ENCODE measurements around the gene TSC22D1.

The TSC22D1 gene

GRCh38 chr13:44398606-44399005, 177.5 kb downstream of the TSC22D1 start:
- Histone ChIP-seq H2AFZ (ENCODE audit: low read depth, low read length, severe bottlenecking) (no peak overlapping the region), H3K27me3 (ENCODE audit: low read length) (no peaks in the 10 kb centered on the region), H3K4me2 (ENCODE audit: low read depth, low read length, poor library complexity, severe bottlenecking) (no peak overlapping the region), H3K79me2 (ENCODE audit: insufficient read depth, low read length) (no peaks in the 10 kb centered on the region), H3K36me3 (ENCODE audit: low read length) (no peaks in the 10 kb centered on the region), H3K9ac (ENCODE audit: low read length) (no peak overlapping the region), H3K9me2 (replicated peaks; ENCODE audit: insufficient read depth, low read length) (no peaks in the 10 kb centered on the region), H3K27ac (ENCODE audit: low read depth, low read length) (no peak overlapping the region), H3K4me3 (ENCODE audit: insufficient read depth, low read length, poor library complexity, severe bottlenecking) (no peak overlapping the region), H3K9me3 (ENCODE audit: insufficient read depth, low read length) (no peaks in the 10 kb centered on the region), H4K20me1 (ENCODE audit: low read depth, low read length) (no peaks in the 10 kb centered on the region), H3F3A (ENCODE audit: insufficient read depth) (no peaks in the 10 kb centered on the region)
- TF ChIP-seq CTCF (IDR thresholded peaks at IDR 0.05; ENCODE audit: insufficient read depth, low read length, poor library complexity, severe bottlenecking) = no peak
- TF ChIP-seq EZH2phosphoT487 (conservative IDR thresholded peaks at IDR 0.05; ENCODE audit: low read length) = no peak

DNA sequence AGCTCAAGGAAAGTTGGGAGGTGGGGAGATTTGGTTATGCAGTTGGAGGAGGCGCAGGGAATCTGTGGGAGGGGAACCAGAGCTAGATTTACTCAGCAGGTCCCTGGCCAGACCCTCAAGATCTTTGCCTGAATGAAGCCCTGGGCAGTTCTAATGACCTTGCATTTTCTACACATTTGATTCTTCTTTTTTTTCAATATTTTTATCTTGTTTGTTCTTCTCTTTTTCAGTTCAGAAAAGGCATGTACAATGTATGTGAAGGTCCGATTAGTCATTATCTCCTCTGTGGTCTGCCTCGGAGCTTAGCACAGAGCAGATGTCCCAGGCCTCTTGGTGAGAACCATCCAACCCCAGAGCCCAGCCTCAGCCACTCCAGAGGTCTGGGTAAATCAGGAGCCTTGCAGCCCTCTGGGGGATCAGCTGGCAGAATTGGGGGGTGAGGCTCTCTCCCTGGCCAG, 178.3 kb downstream of the TSC22D1 start:
- Histone ChIP-seq H3F3A (ENCODE audit: insufficient read depth) (no peaks in the 10 kb centered on the region), H2AFZ (ENCODE audit: low read depth, low read length, severe bottlenecking) (no peak overlapping the region), H3K4me2 (ENCODE audit: low read depth, low read length, poor library complexity, severe bottlenecking) (no peak overlapping the region), H3K27me3 (ENCODE audit: low read length) (no peaks in the 10 kb centered on the region), H3K9me2 (replicated peaks; ENCODE audit: insufficient read depth, low read length) (no peaks in the 10 kb centered on the region), H3K79me2 (ENCODE audit: insufficient read depth, low read length) (no peaks in the 10 kb centered on the region), H3K9me3 (ENCODE audit: insufficient read depth, low read length) (no peaks in the 10 kb centered on the region), H3K9ac (ENCODE audit: low read length) (no peak overlapping the region), H3K36me3 (ENCODE audit: low read length) (no peaks in the 10 kb centered on the region), H4K20me1 (ENCODE audit: low read depth, low read length) (no peaks in the 10 kb centered on the region), H3K4me3 (ENCODE audit: insufficient read depth, low read length, poor library complexity, severe bottlenecking) (no peak overlapping the region), H3K27ac (ENCODE audit: low read depth, low read length) (no peak overlapping the region)
- TF ChIP-seq CTCF (IDR thresholded peaks at IDR 0.05; ENCODE audit: insufficient read depth, low read length, poor library complexity, severe bottlenecking) (no peak), EZH2phosphoT487 (conservative IDR thresholded peaks at IDR 0.05; ENCODE audit: low read length) (no peak)

GRCh38 chr13:44396701-44397580, 179.2 kb downstream of the TSC22D1 start:
- Histone ChIP-seq H3K9me3 (ENCODE audit: insufficient read depth, low read length) (no peaks in the 10 kb centered on the region), H3K4me3 (ENCODE audit: insufficient read depth, low read length, poor library complexity, severe bottlenecking) (no peak overlapping the region), H3K36me3 (ENCODE audit: low read length) (no peaks in the 10 kb centered on the region), H3K9ac (ENCODE audit: low read length) (no peak overlapping the region), H3F3A (ENCODE audit: insufficient read depth) (no peaks in the 10 kb centered on the region), H3K27me3 (ENCODE audit: low read length) (no peaks in the 10 kb centered on the region), H3K9me2 (replicated peaks; ENCODE audit: insufficient read depth, low read length) (no peaks in the 10 kb centered on the region), H3K4me2 (ENCODE audit: low read depth, low read length, poor library complexity, severe bottlenecking) (no peak overlapping the region), H4K20me1 (ENCODE audit: low read depth, low read length) (no peaks in the 10 kb centered on the region), H3K27ac (ENCODE audit: low read depth, low read length) (no peak overlapping the region), H3K79me2 (ENCODE audit: insufficient read depth, low read length) (no peaks in the 10 kb centered on the region), H2AFZ (ENCODE audit: low read depth, low read length, severe bottlenecking) (no peak overlapping the region)
- TF ChIP-seq CTCF (IDR thresholded peaks at IDR 0.05; ENCODE audit: insufficient read depth, low read length, poor library complexity, severe bottlenecking) (no peak), EZH2phosphoT487 (conservative IDR thresholded peaks at IDR 0.05; ENCODE audit: low read length) (no peak)

Measured in SU-DHL-6 (cell line).